H1 (cell line): Measurements from ENCODE around the gene ARHGAP15. TPM values are rescaled to one million over a fixed set of nuclear protein-coding genes. Genes with fewer than 3 reads are reported as not detected.

Experiments used
- SIRT6 ChIP-seq: IDR thresholded peaks from one replicate; pipeline ENCODE4 v1.7.1; 2012; ENCODE audit warnings: low read length, inconsistent platforms
- polyA plus RNA-seq, 7 experiments: library from polyadenylated mRNA; depleted of rRNA in 3 of 7; stranded (reverse) in 5 of 7; unstranded in 2 of 7; fragments of >200 nt in 5 of 7; fragments of 200-250 nt in 2 of 7; gene quantifications; 1 replicate in 5 of 7; 2 replicates in 1 of 7; 4 replicates in 1 of 7; pipeline versions ENCODE4 v1.2.1 to v1.2.3, GENCODE V29; 2011 to 2013; ENCODE audit warnings: missing spikeins in 2 of 7, mixed read lengths in 2 of 7
- total RNA-seq: library from RNA; stranded (reverse); fragmentation: NEBNext Ultra II Directional; extraction: Animal tissue kit (Norgen Biotek cat#: 25700); gene quantifications from 2 replicates; pipeline ENCODE4 v1.2.1, GENCODE V29; 2021
- TF ChIP-seq, protein P1 (sequence below): IDR thresholded peaks from 2 replicates; pipeline ENCODE4 v1.6.1; 2011; ENCODE audit warnings: low read depth, mild to moderate bottlenecking, low read length; ENCODE audit not compliant: insufficient read depth
- TF ChIP-seq, protein P2 (sequence below): IDR thresholded peaks from 2 replicates; pipeline ENCODE4 v1.6.1; 2011; ENCODE audit warnings: low read length, improper control_type of control experiment

ARHGAP15 gene
- total and polyA plus RNA-seq, 2 of the 8 experiments (the other 6 are each of a cell fraction or from before 2014, with no cell fraction given): not detected

DNA sequence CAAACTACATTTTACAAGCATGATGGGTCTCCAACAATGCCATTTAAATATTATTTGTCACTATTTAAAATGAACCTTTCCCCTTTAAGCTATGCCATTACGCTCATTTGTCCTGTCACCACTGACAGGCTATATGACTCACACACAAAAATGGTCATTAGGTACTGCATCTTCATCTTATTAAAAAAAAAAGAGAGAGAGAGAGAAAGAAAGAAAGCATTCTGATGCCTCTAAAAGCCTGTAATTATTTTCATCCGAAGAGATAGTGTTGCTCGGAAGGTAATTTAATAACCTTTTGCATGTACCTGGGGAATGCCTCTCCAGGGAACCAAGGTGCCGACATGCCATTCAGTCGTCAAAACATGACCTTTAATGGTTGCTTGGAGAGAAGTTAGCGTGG is 226.7 kb downstream of the ARHGAP15 start (continued):
- TF ChIP-seq SIRT6: no peak
- TF ChIP-seq, protein P1, sequence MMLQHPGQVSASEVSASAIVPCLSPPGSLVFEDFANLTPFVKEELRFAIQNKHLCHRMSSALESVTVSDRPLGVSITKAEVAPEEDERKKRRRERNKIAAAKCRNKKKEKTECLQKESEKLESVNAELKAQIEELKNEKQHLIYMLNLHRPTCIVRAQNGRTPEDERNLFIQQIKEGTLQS: no peak
- TF ChIP-seq, protein P2, sequence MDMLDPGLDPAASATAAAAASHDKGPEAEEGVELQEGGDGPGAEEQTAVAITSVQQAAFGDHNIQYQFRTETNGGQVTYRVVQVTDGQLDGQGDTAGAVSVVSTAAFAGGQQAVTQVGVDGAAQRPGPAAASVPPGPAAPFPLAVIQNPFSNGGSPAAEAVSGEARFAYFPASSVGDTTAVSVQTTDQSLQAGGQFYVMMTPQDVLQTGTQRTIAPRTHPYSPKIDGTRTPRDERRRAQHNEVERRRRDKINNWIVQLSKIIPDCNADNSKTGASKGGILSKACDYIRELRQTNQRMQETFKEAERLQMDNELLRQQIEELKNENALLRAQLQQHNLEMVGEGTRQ: no peak
